Osteocyte (in vitro differentiated cells): ENCODE data around the gene FCHSD2. TPM values are rescaled to one million over a fixed set of nuclear protein-coding genes. Genes with fewer than 3 reads are reported as not detected.

Experiments used
- DNase-seq: peaks from one replicate; pipeline ENCODE4 v3.0.0; 2021; ENCODE audit warnings: mixed read lengths; ENCODE audit not compliant: unreplicated experiment; ENCODE audit errors: extremely low spot score
- H3K27ac Mint-ChIP-seq: one replicate; pipeline ENCODE4 v1.8.0; 2021; ENCODE audit warnings: mild to moderate bottlenecking, mixed read lengths; ENCODE audit not compliant: unreplicated experiment
- H3K27me3 Mint-ChIP-seq: one replicate; pipeline ENCODE4 v1.8.0; 2021; ENCODE audit warnings: mixed read lengths; ENCODE audit not compliant: unreplicated experiment
- H3K36me3 Mint-ChIP-seq: one replicate; pipeline ENCODE4 v1.8.0; 2021; ENCODE audit warnings: mixed read lengths; ENCODE audit not compliant: unreplicated experiment
- H3K4me1 Mint-ChIP-seq: one replicate; pipeline ENCODE4 v1.8.0; 2021; ENCODE audit warnings: mixed read lengths; ENCODE audit not compliant: unreplicated experiment
- H3K4me3 Mint-ChIP-seq: one replicate; pipeline ENCODE4 v1.8.0; 2021; ENCODE audit warnings: mild to moderate bottlenecking, moderate library complexity, mixed read lengths; ENCODE audit not compliant: unreplicated experiment
- H3K9me3 Mint-ChIP-seq: one replicate; pipeline ENCODE4 v1.8.0; 2021; ENCODE audit warnings: mixed read lengths; ENCODE audit not compliant: unreplicated experiment
- CTCF ChIP-seq: fragments of 200-600 bp; sonication (generic); IDR thresholded peaks from 2 replicates; pipeline ENCODE4 v1.5.0; 2021; ENCODE audit warnings: antibody characterized with exemption, mild to moderate bottlenecking, moderate library complexity
- total RNA-seq: library from RNA; stranded (reverse); gene quantifications from 2 replicates; pipeline ENCODE4 v1.2.1, GENCODE V29; 2021

Gene FCHSD2
- total RNA-seq, 1 donor from 2014 or later: 39.4 TPM

DNA sequence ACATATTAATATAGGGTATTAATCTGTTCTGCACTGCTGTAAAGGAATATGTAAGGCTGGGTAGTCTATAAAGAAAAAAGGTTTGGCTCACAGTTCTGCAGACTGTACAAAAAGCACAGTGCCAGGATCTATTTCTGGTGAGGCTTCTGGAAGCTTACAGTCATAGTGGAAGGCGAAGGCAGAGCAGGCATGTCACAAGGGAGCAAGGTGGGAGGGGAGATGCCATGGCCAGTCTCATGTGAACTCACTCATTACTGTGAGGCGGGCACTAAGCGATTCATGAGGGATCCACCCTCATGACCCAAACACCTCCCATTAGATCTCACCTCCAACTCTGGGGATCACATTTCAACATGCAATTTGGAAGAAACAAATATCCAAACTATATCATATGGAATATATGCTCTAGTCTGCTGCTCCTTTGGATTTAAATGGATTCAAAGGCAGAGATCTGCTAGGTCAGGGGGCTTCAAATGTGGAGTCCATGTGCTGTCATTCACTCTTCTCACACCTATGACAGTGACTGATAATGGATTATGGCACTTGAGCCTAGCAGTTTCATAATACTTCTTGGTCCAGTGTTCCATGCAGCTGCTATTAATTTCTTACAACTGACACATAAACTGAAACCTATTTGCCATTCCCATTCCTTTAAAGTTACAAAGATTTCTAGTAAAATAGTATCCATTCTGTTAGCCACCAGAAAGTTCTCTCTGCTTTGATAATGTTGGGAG is 182.0 kb downstream of the FCHSD2 start:
- no peak for DNase-seq
- Mint-ChIP-seq H3K4me1 (peaks cover 9% of the 10 kb centered on the region), H3K4me3 (no peak overlapping the region)

DNA sequence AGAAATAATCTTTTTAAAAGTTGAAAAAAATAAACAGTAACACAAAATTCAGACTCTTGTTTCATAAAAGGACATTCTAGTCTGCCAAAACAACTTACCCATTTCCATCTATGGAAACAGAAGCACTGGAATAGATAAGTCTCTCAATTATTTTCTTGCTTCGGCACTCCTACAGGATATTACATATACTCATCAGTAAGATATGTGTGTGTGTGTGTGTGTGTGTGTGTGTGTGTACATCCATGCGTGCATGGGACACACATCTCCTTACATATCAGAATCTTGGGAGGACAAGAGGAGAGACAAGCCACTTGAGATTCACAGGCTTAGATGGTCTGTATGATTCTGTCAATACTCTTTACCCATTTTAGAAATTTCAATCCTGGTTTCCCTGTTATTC is 183.3 kb downstream of the FCHSD2 start:
- Mint-ChIP-seq H3K9me3 (no peaks in the 10 kb centered on the region), H3K27me3 (no peaks in the 10 kb centered on the region), H3K36me3 (peaks cover 4% of the 10 kb centered on the region), H3K4me1 (peaks cover 9% of the 10 kb centered on the region), H3K4me3 (no peak overlapping the region), H3K27ac (no peak overlapping the region)
- DNase-seq: no peak
- TF ChIP-seq CTCF: no peak

More for the DNA sequence above, 182.0 kb downstream of the FCHSD2 start:
- Mint-ChIP-seq H3K36me3 (peaks cover 4% of the 10 kb centered on the region), H3K27me3 (no peaks in the 10 kb centered on the region), H3K27ac (no peak overlapping the region), H3K9me3 (no peaks in the 10 kb centered on the region)
- no peak for TF ChIP-seq CTCF

DNA sequence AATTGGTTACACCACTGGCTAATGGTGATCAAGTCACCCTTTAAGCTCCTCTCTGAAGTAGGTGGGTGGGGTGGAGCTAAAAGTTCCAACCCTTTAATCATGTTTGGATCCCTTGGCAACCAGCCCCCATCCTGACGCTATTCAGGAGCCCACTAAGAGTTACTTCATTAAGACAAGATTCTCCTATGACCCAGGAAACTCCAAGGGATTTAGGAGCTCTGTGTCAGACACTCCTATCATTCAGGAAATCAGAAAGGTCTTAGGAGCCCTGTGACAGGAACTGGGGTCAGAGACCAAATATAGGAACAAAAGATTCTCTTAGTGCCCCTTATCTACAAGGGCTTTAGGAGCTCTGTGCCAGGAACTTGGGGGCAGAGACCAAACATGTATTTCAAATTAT is 186.7 kb downstream of the FCHSD2 start:
- TF ChIP-seq CTCF: no peak
- Mint-ChIP-seq H3K9me3 (no peaks in the 10 kb centered on the region), H3K27me3 (no peaks in the 10 kb centered on the region), H3K4me3 (no peak overlapping the region), H3K4me1 (no peaks in the 10 kb centered on the region), H3K36me3 (peaks cover 4% of the 10 kb centered on the region), H3K27ac (no peak overlapping the region)
- DNase-seq: no peak

DNA sequence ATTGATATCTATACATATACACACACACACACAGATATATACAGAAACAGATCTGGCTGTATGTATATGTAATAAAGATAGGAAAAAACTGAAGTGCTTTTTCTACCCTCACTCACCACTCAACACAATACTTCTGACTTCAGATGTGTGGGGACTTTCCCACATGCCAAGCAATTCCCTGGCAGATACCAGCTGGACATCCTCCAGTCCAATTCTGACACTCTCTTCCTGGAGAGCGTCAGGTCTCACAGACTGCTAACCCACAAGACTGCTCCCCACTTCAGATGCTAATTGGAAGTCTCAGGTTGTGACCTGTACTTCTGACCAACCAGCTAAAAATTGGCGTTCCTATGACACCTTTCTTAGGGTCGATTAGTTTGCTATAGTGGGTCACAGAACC is 187.3 kb downstream of the FCHSD2 start:
- Mint-ChIP-seq H3K27ac (no peak overlapping the region), H3K27me3 (no peaks in the 10 kb centered on the region), H3K9me3 (no peaks in the 10 kb centered on the region), H3K4me1 (no peaks in the 10 kb centered on the region), H3K36me3 (peaks cover 4% of the 10 kb centered on the region), H3K4me3 (no peak overlapping the region)
- no peak for DNase-seq
- no peak for TF ChIP-seq CTCF

DNA sequence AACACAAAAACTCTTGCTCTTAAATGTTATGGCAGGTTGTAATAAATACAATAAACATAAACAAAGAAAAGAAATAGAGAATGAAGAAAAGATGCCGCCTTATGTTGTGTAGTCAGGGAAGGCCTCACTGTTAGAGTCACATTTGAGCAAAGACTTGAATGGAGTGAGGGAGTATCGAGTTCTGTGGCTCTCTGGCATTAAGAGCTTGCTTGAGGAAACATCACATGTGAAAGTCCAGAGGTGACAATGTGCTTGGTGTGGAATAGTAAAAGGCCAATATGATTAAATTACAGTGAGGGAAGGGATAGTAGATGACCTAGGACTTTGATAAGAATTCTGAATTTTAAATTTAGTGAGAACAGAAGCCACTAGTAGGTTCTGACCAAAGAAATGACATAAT is 188.5 kb downstream of the FCHSD2 start:
- H3K4me1 Mint-ChIP-seq: no peaks in the 10 kb centered on the region

More for the DNA sequence above, 188.5 kb downstream of the FCHSD2 start:
- TF ChIP-seq CTCF: no peak
- Mint-ChIP-seq H3K9me3 (no peaks in the 10 kb centered on the region), H3K27me3 (no peaks in the 10 kb centered on the region), H3K36me3 (peaks cover 4% of the 10 kb centered on the region), H3K4me3 (no peak overlapping the region), H3K27ac (no peak overlapping the region)
- no peak for DNase-seq
